ENCODE data around the gene LONP2. TPM values are rescaled to one million over a fixed set of nuclear protein-coding genes. Genes with fewer than 3 reads are reported as not detected.
A peak's percentile ranks its signal among the peaks of the same experiment; 100 is the strongest.

LONP2 gene
- total and polyA plus RNA-seq, 2 of the 13 experiments (the other 11 are each of a cell fraction or from before 2014, with no cell fraction given), result 39.2 to 63.3 TPM

- TF ChIP-seq ZNF678 (CRISPR knock-in tag; IDR thresholded peaks at IDR 0.05) (no peak), ZNF10 (CRISPR knock-in tag; IDR thresholded peaks at IDR 0.05; ENCODE audit: borderline replicate concordance, low read depth) (no peak), ZNF724P (CRISPR knock-in tag; IDR thresholded peaks at IDR 0.05; ENCODE audit: borderline replicate concordance) (peak; percentile 77; the same call in 1 of the 2 replicates), ZNF570 (CRISPR knock-in tag; IDR thresholded peaks at IDR 0.05; ENCODE audit: borderline replicate concordance) (no peak), ARID4A (CRISPR knock-in tag; IDR thresholded peaks at IDR 0.05; ENCODE audit: borderline replicate concordance) (peak; percentile 87; the same call in 1 of the 2 replicates), ZNF225 (CRISPR knock-in tag; IDR thresholded peaks at IDR 0.05) (no peak), NFAT5 (CRISPR knock-in tag; IDR thresholded peaks at IDR 0.05) (no peak), MTF1 (CRISPR knock-in tag; IDR thresholded peaks at IDR 0.05) (no peak), ZNF776 (CRISPR knock-in tag; IDR thresholded peaks at IDR 0.05) (no peak), NFE2L1 (CRISPR knock-in tag; IDR thresholded peaks at IDR 0.05; ENCODE audit: borderline replicate concordance) (no peak), ZNF292 (CRISPR knock-in tag; IDR thresholded peaks at IDR 0.05; ENCODE audit: borderline replicate concordance, low read depth) (peak; percentile 99), GPBP1L1 (CRISPR knock-in tag; IDR thresholded peaks at IDR 0.05) (no peak), ZNF343 (CRISPR knock-in tag; IDR thresholded peaks at IDR 0.05) (no peak), ELF4 (CRISPR knock-in tag; IDR thresholded peaks at IDR 0.05; ENCODE audit: borderline replicate concordance) (no peak), HBP1 (CRISPR knock-in tag; IDR thresholded peaks at IDR 0.05; ENCODE audit: low read depth) (peak; percentile 86), TCF7 (IDR thresholded peaks at IDR 0.05; ENCODE audit: low read depth) (peak; percentile 49)
Observed at GRCh38 chr16:48203974-48204824, 39.9 kb upstream of the LONP2 start (continued).
